GM21619 (cell line): Measurements from ENCODE around the gene LIF.
"Not testable (repeated sequence)": the region's sequence is repeated elsewhere in the genome, so short reads cannot be mapped to it uniquely, and the experiment has no call there.

Experiments used
- ATAC-seq: cut with Tn5 transposase; IDR thresholded peaks from one replicate; pipeline ENCODE4 v1.9.1; 2021; ENCODE audit not compliant: unreplicated experiment

LIF gene

DNA sequence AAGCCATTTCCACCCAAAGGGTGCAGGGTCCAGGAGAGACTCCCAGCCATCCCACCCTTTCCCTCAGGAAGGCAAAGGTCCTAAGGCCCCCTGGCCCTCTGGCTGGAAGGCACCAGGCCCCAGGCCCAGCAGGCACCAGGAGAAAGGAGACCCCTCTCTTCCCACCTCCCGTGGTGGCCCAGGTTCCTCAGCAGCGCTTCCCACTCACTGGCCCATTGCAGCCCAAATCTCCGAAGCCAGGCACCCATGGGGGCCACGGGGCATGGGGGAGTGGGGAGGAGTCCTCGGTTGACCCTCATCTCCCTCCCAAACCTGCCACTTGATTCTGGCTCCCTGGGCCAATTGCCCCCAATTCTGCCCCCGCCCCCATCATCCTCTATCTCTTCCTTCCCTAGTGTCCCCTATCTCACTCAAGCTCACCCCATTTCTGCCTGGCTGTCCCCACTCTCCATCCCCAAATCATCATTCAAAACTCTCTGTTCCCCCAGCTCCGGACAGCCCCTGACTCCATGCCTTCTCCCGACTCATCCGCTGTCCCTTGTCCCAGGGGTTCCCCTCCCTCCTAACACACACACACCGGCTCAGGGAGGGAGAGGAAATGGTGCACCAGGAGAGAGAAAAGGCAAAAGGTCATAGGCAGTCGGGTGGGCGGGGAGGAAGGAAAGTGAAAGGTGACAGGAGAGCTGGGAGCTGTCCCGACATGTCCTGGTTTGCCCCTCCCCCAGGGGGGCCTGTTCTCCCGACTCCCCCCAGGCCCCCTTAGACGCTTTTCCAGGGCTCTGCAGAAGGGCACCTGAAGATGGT lies 1.2 kb downstream of the LIF start:
- ATAC-seq = no peak

DNA sequence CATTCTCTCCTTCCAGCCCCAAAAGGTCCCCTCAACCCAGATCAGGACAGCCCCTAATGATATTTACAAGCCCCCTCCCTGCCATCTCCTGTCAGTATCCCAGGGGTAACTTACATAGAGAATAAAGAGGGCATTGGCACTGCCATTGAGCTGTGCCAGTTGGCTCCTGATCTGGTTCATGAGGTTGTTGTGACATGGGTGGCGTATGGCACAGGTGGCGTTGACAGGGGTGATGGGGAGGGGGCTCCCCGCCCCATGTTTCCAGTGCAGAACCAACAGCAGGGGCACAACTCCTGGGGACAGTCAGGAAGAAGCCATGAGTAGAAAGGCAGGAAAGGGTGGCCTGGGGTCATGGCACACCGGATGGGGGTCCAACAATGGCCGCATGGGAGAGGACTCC lies 1.9 kb downstream of the LIF start:
- ATAC-seq = no peak

GRCh38 chr22:30244066-30244465 lies 2.5 kb downstream of the LIF start:
- no peak for ATAC-seq

- no peak for ATAC-seq
Measured at GRCh38 chr22:30243661-30244060, 2.9 kb downstream of the LIF start.

GRCh38 chr22:30241576-30242371 lies 4.8 kb downstream of the LIF start:
- no peak for ATAC-seq

- ATAC-seq = no peak
Measured at GRCh38 chr22:30240541-30241417, 5.8 kb downstream of the LIF start.

- ATAC-seq = no peak
Measured at GRCh38 chr22:30239488-30240405, 6.8 kb downstream of the LIF start.

DNA sequence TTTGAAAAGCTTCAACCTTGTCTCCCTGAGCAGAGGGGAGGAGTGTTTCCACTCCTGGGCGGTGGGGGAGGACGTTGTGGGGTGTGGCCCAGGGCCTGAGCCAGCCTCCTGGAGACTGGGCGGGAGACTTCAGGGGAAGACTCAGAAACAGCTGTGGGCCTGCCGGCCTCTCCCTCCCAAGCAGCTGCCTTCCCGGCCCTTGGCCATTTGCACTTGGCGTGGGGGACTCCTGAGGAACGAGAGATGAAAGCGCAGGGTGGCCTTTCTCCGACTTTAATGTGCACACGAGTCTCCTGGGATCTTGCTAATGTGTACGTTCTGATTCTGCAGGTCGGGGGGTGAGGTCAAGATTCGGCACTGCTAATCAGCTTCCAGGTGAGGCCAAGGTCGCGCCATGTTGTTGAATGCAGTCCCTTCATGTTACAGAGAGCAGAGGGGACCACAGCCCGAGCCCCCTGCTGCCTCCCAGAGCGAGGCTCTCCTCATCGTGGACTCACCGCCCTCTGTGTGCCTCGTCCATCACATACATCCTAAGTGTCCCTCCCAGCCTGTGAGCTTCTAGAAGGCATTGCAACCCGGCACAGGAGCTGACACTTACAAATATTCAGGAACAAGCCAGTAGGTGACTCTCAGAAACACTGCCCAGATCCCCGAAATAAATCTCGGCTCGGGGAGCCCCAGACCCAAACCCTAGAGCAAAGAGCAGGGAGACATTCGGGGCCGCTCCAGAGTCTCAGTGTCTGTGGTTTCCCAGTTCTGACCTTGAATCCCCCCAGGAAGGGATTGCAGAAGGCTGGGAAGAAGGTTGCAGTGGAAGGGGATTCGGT lies 7.7 kb downstream of the LIF start:
- no peak for ATAC-seq

GRCh38 chr22:30238136-30238535 lies 8.4 kb downstream of the LIF start:
- ATAC-seq = no peak

GRCh38 chr22:30236875-30237274 lies 9.7 kb downstream of the LIF start:
- ATAC-seq = no peak

DNA sequence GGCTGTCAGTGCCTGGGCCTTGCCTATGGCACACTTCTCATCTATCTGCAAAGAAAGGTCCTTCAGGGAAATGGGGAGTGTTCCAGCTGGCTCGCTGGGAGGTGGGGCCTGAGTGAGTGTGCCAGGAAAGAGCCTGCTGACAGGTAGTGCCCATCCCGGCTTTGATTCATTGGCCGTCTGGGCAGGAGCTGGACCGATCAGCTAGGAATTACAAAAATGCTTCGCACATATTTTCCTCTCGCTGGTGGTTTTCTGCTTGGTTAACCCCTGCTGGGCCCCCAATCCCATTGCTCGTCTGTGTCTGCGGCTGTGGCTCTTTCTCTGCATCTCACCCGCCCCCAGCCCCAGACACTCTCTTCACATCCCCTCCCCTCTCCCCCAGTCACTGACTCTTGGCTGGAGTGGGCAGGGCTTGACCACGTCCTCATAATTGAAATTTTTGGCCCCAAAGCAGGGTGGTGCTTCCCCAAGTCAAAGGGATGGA lies 10.8 kb downstream of the LIF start:
- ATAC-seq = no peak

DNA sequence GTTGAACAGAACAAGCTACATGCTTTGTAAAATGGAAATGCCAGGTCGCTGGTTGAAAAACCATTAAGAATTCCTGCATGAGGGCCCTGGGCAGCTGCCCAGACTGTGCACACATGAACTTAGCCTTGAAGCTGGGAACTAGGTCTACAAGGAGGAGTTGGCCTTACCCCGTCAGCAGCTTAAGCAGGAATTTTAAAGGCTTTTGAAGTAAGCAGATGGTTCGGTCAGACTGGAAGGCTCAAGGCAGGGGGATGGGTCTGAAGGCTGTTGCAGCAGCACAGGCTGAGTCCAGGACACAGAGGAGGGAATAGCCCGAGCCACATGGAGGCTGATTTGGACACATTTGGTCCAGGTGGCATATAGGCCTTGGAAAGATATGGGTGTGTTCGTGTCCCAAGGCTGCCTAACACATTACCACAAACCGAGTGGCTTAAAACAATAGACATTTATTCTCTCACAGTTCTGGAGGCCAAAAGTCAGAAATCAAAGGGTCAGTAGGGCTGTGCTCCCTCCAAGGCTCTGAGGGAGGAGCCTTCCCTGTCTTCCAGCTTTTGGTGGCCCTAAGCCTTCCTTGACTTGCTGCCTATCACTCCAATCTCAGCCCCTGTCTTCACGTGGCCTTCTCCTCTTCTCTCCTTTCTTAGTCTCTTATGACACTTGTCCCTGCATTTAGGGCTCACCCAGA lies 11.6 kb downstream of the LIF start:
- ATAC-seq = no peak

DNA sequence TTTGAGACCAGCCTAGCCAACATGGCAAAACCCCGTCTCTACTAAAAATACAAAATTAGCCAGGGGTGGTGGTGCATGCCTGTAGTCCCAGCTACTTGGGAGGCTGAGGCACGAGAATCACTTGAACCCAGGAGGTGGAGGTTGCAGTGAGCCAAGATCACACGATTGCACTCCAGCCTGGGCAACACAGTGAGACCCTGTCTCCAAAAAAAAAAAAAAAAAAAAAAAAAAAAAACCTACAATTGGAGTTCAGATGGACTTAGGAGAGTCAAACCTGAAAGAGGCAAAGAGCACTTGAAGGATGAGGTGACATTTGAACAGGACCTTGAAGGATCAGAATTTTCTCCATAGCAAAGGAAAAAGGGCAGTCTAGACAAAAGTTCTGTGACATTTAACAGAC lies 12.2 kb downstream of the LIF start:
- ATAC-seq = not testable (repeated sequence)

- ATAC-seq = no peak
Measured at GRCh38 chr22:30233582-30233981, 13.0 kb downstream of the LIF start.

GRCh38 chr22:30232716-30233218 lies 13.8 kb downstream of the LIF start:
- no peak for ATAC-seq

DNA sequence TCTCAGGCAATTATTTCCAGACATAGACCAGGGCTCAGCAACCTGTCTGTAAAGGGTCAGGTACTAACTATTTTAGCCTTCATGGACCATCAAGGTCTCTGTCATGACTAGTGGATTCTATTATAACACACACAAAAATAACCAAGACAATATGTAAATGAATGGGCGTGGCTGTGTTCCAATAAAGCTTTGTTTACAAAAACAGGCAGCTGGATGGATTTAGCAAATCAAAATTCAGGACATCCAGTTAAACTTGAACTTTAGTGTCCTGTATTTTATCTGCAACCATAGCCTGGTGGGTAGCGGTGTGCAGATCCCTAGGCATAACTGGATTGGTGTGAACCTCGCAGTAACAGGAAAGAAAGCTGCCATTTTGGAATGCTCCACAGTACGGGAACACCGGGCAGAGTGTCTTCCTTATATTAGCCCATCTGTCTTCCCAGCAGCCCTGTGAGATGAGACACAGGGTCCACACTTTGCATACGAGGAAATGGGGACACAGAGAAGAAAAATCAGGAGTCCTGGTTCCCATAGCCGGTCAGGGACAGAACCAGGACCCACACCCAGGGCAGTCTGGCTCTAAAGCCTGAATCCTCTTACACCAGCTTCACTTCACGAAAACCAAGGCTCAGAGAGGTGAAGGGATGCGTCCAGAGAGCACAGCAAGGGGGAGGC lies 15.6 kb downstream of the LIF start:
- no peak for ATAC-seq

- no peak for ATAC-seq
Measured at GRCh38 chr22:30230330-30230729, 16.2 kb downstream of the LIF start.
